CD1c-positive myeloid dendritic cell (primary cell): ENCODE results near the gene NEK1.
A peak's percentile ranks its signal among the peaks of the same experiment; 100 is the strongest.

Experiments
- DNase-seq: peaks from one replicate; pipeline ENCODE4 v3.0.0-alpha.2; 2016; ENCODE audit errors: extremely low spot score

NEK1 gene

GRCh38 chr4:169611991-169612870, at the start of gene NEK1:
TSS of gene NEK1 (minus strand) at chr4:169612583. CDS start at chr4:169602630, 9,953 bp downstream.
- DNase-seq, result peak; percentile 94

GRCh38 chr4:169661761-169662160, 49.4 kb upstream of the NEK1 start:
- no peak for DNase-seq

GRCh38 chr4:169660929-169661328, 48.5 kb upstream of the NEK1 start:
- DNase-seq, result peak; percentile 23

GRCh38 chr4:169659716-169660670, 47.6 kb upstream of the NEK1 start:
- DNase-seq, result peak; percentile 92

- DNase-seq, result no peak
Measured at GRCh38 chr4:169658975-169659715, 46.8 kb upstream of the NEK1 start.

- no peak for DNase-seq
Measured at GRCh38 chr4:169658196-169658595, 45.8 kb upstream of the NEK1 start.

- peak; percentile 27 for DNase-seq
Measured at GRCh38 chr4:169657470-169658107, 45.2 kb upstream of the NEK1 start.

- DNase-seq, result no peak
Measured at GRCh38 chr4:169655401-169655800, 43.0 kb upstream of the NEK1 start.

GRCh38 chr4:169652535-169652934, 40.2 kb upstream of the NEK1 start:
- DNase-seq, result no peak

GRCh38 chr4:169650227-169650936, 38.0 kb upstream of the NEK1 start:
- no peak for DNase-seq

- no peak for DNase-seq
Measured at GRCh38 chr4:169649545-169650226, 37.3 kb upstream of the NEK1 start.

- no peak for DNase-seq
Measured at GRCh38 chr4:169645627-169646026, 33.2 kb upstream of the NEK1 start.

GRCh38 chr4:169644802-169645201, 32.4 kb upstream of the NEK1 start:
- no peak for DNase-seq

- no peak for DNase-seq
Measured at GRCh38 chr4:169640261-169640870, 28.0 kb upstream of the NEK1 start.

- no peak for DNase-seq
Measured at GRCh38 chr4:169634975-169635374, 22.6 kb upstream of the NEK1 start.

GRCh38 chr4:169632896-169633295, 20.5 kb upstream of the NEK1 start:
- no peak for DNase-seq

- no peak for DNase-seq
Measured at GRCh38 chr4:169630069-169630468, 17.7 kb upstream of the NEK1 start.

- no peak for DNase-seq
Measured at GRCh38 chr4:169628579-169628978, 16.2 kb upstream of the NEK1 start.

GRCh38 chr4:169627307-169627706, 14.9 kb upstream of the NEK1 start:
- DNase-seq, result no peak
